Endothelial cell of umbilical vein (primary cell): Measurements from ENCODE around the gene BCAS4. TPM values are rescaled to one million over a fixed set of nuclear protein-coding genes. Genes with fewer than 3 reads are reported as not detected.

Experiments
- BruUV-seq: library from RNA; stranded (reverse); fragments of 400-500 nt; replicated peaks from 2 replicates; lab custom pipeline; 2021; lab: Mats Ljungman, UMichigan
- CTCF ChIA-PET: fragments of 300-600, 350-600 bp; sonication (Branson Sonifier 250); formaldehyde crosslinking; loops from one replicate; lab custom pipeline; 2021; ENCODE audit warnings: antibody characterized with exemption, inconsistent platforms; lab: Charles Lee
- POLR2A ChIA-PET: fragments of 300-600, 350-600 bp; sonication (Branson Sonifier 250); formaldehyde crosslinking; loops from one replicate; lab custom pipeline; 2021; ENCODE audit warnings: antibody characterized with exemption, inconsistent platforms; lab: Charles Lee
- DNase-seq: peaks from one replicate; pipeline ENCODE4 v3.0.0-alpha.2; 2011; ENCODE audit warnings: low read depth, low spot score
- FAIRE-seq: peaks from 2 replicates; lab custom pipeline; 2011; peaks lifted over from hg19 to GRCh38; lab: Jason Lieb, UNC
- H2AFZ ChIP-seq: 2 replicates; pipeline ENCODE4 v1.6.0; 2012; ENCODE audit warnings: low read depth, low read length, control low read depth, inconsistent platforms
- H3K27ac ChIP-seq: 2 replicates; pipeline ENCODE4 v1.5.1; 2011; ENCODE audit warnings: low read depth, mild to moderate bottlenecking, control low read depth, low read length, moderate library complexity; ENCODE audit not compliant: insufficient read depth
- H3K27me3 ChIP-seq, 2 experiments: 2 replicates each; pipeline versions ENCODE4 v1.6.0 to v1.6.1; 2011; ENCODE audit warnings: low read length in 2 of 2, mixed read lengths in 1 of 2; ENCODE audit not compliant: control insufficient read depth in 2 of 2, insufficient read depth in 2 of 2
- H3K36me3 ChIP-seq, 2 experiments: 2 replicates in 1 of 2; 3 replicates in 1 of 2; pipeline ENCODE4 v1.5.1; 2011; ENCODE audit warnings: low read length in 2 of 2, mild to moderate bottlenecking in 1 of 2, moderate library complexity in 1 of 2; ENCODE audit not compliant: control insufficient read depth in 2 of 2, insufficient read depth in 2 of 2; ENCODE audit errors: extremely low read depth in 1 of 2
- H3K4me1 ChIP-seq: 3 replicates; pipeline ENCODE4 v1.5.1; 2011; ENCODE audit warnings: mild to moderate bottlenecking, low read length; ENCODE audit not compliant: control insufficient read depth, insufficient read depth; ENCODE audit errors: extremely low read depth
- H3K4me2 ChIP-seq: 2 replicates; pipeline ENCODE4 v1.6.1; 2011; ENCODE audit warnings: low read length, control low read depth, mixed read lengths; ENCODE audit not compliant: insufficient read depth
- H3K4me3 ChIP-seq, 3 experiments: fragments of 200-600 bp in 1 of 3; sonication (generic), shearing (Covaris generic) in 1 of 3; replicated peaks in 1 of 3; 2 replicates each; pipeline ENCODE4 v1.5.1; 2011 to 2016; ENCODE audit warnings: control low read depth in 3 of 3, low read length in 3 of 3, mild to moderate bottlenecking in 2 of 3, inconsistent platforms in 1 of 3, low read depth in 1 of 3, moderate library complexity in 1 of 3; ENCODE audit not compliant: insufficient read depth in 1 of 3
- H3K79me2 ChIP-seq: 2 replicates; pipeline ENCODE4 v1.6.0; 2012; ENCODE audit warnings: low read length, inconsistent platforms; ENCODE audit not compliant: control insufficient read depth, insufficient read depth
- H3K9ac ChIP-seq: replicated peaks from 2 replicates; pipeline ENCODE3; 2011; ENCODE audit warnings: low read length, control low read depth; ENCODE audit not compliant: insufficient read depth; ENCODE audit errors: extremely low read depth
- H3K9me1 ChIP-seq: replicated peaks from 3 replicates; pipeline ENCODE4 v1.6.0; 2011; ENCODE audit warnings: mild to moderate bottlenecking, low read length; ENCODE audit not compliant: control insufficient read depth, insufficient read depth; ENCODE audit errors: extremely low read depth
- H3K9me3 ChIP-seq: replicated peaks from 2 replicates; pipeline ENCODE4 v1.5.1; 2012; ENCODE audit warnings: low read length, inconsistent platforms; ENCODE audit not compliant: control insufficient read depth, insufficient read depth
- H4K20me1 ChIP-seq: replicated peaks from 2 replicates; pipeline ENCODE3; 2011; ENCODE audit warnings: mild to moderate bottlenecking, low read length; ENCODE audit not compliant: control insufficient read depth, insufficient read depth; ENCODE audit errors: extremely low read depth
- EZH2 ChIP-seq: IDR thresholded peaks from 2 replicates; pipeline ENCODE4 v1.6.1; 2012; ENCODE audit warnings: borderline replicate concordance, low read depth, mild to moderate bottlenecking, moderate library complexity, low read length, inconsistent platforms; ENCODE audit not compliant: severe bottlenecking
- FOS ChIP-seq: IDR thresholded peaks from 2 replicates; pipeline ENCODE4 v1.6.1; 2011; ENCODE audit warnings: mild to moderate bottlenecking, low read length, moderate library complexity, borderline replicate concordance; ENCODE audit not compliant: insufficient read depth
- GATA2 ChIP-seq: IDR thresholded peaks from 2 replicates; pipeline ENCODE4 v1.7.0; 2011; ENCODE audit warnings: low read depth, mild to moderate bottlenecking, moderate library complexity, mixed read lengths, low read length; ENCODE audit not compliant: insufficient read length, insufficient read depth
- JUN ChIP-seq: IDR thresholded peaks from 2 replicates; pipeline ENCODE4 v1.6.1; 2011; ENCODE audit warnings: borderline replicate concordance, low read depth; ENCODE audit not compliant: insufficient read length, insufficient read depth
- MYC ChIP-seq: IDR thresholded peaks from one replicate; pipeline ENCODE4 v1.6.1; 2011; ENCODE audit warnings: mild to moderate bottlenecking, low read depth, low read length
- POLR2A ChIP-seq: IDR thresholded peaks from 2 replicates; pipeline ENCODE4 v1.6.1; 2012; ENCODE audit warnings: low read depth, mild to moderate bottlenecking, control low read depth, low read length
- POLR2AphosphoS5 ChIP-seq: IDR thresholded peaks from 2 replicates; pipeline ENCODE4 v1.6.1; 2012; ENCODE audit warnings: low read depth, mild to moderate bottlenecking, control low read depth, low read length, moderate library complexity; ENCODE audit not compliant: insufficient read depth
- dilution Hi-C: fragments of 300-500 bp; cut with MboI; formaldehyde crosslinking; loops from one replicate; pipeline ENCODE4 v1.15.0; 2019; ENCODE audit warnings: low sequenced_read_pairs; ENCODE audit not compliant: extremely low pct_ligation_motif_present
- intact Hi-C: fragments of 100-400 bp; cut with micrococcal nuclease; formaldehyde crosslinking; loops from one replicate; pipeline ENCODE4 v1.10.0; 2022
- polyA plus RNA-seq, 4 experiments: library from polyadenylated mRNA; depleted of rRNA in 3 of 4; stranded (reverse) in 3 of 4; unstranded in 1 of 4; fragments of >200 nt; gene quantifications; 2 replicates each; pipeline versions ENCODE4 v1.2.1 to v1.2.3, GENCODE V29; 2011 to 2012; ENCODE audit warnings: missing spikeins in 1 of 4
- total RNA-seq: library from RNA; stranded (reverse); gene quantifications from 2 replicates; pipeline ENCODE4 v1.2.3, GENCODE V29; 2021
- TF ChIP-seq, protein P1 (sequence below): IDR thresholded peaks from 2 replicates; pipeline ENCODE4 v1.6.1; 2011; ENCODE audit not compliant: insufficient read depth, insufficient read length
- TF ChIP-seq, protein P2 (sequence below), 2 donors: IDR thresholded peaks; 1 replicate in 1 of 2; 2 replicates in 1 of 2; pipeline ENCODE4 v1.5.1; 2011; ENCODE audit warnings: low read length in 2 of 2, mild to moderate bottlenecking in 2 of 2, moderate library complexity in 2 of 2, control low read depth in 1 of 2, inconsistent platforms in 1 of 2, low read depth in 1 of 2; ENCODE audit not compliant: insufficient read depth in 1 of 2; ENCODE audit errors: extremely low read depth in 1 of 2

BCAS4 gene
- total and polyA plus RNA-seq, 2 donors (not counting 3 experiments of a cell fraction or from before 2014, with no cell fraction given), result 1.0 to 1.5 TPM

DNA sequence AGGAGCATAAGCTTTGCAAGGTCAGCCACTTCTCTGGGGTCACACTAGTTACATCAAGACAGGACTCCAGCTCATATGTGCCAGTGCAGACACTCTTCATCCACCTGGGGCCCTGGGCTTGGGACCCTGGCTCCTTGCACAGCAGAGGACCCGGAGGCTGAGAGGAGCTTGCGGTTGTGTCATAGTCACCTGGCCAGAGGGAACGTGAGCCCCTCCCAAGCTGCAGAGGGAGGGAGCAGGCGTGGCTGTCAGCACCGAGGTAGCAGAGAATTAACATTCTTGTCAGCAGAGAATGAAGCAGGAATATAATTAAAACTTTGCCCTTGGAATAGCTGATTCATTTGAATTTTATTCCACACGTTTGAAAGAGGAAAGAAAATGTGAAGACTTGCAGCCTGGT is 36.8 kb downstream of the BCAS4 start:
- no peak overlapping the region for H3K4me3 ChIP-seq
- CTCF ChIA-PET, result interaction anchor here (1.8 kb wide), 1 partner anchor 38 kb away, joined by 5 read pairs; no protein-coding TSS in a partner anchor
- H3K36me3 ChIP-seq, result no peaks in the 10 kb centered on the region
- H3K79me2 ChIP-seq, result no peaks in the 10 kb centered on the region
- TF ChIP-seq JUN (no peak), EZH2 (no peak), POLR2AphosphoS5 (no peak), GATA2 (no peak), POLR2A (no peak), FOS (no peak), MYC (no peak)
- TF ChIP-seq, protein P1, sequence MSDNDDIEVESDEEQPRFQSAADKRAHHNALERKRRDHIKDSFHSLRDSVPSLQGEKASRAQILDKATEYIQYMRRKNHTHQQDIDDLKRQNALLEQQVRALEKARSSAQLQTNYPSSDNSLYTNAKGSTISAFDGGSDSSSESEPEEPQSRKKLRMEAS, result no peak
- TF ChIP-seq, protein P2, sequence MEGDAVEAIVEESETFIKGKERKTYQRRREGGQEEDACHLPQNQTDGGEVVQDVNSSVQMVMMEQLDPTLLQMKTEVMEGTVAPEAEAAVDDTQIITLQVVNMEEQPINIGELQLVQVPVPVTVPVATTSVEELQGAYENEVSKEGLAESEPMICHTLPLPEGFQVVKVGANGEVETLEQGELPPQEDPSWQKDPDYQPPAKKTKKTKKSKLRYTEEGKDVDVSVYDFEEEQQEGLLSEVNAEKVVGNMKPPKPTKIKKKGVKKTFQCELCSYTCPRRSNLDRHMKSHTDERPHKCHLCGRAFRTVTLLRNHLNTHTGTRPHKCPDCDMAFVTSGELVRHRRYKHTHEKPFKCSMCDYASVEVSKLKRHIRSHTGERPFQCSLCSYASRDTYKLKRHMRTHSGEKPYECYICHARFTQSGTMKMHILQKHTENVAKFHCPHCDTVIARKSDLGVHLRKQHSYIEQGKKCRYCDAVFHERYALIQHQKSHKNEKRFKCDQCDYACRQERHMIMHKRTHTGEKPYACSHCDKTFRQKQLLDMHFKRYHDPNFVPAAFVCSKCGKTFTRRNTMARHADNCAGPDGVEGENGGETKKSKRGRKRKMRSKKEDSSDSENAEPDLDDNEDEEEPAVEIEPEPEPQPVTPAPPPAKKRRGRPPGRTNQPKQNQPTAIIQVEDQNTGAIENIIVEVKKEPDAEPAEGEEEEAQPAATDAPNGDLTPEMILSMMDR (IDR thresholded peaks at IDR 0.05; ENCODE audit: extremely low read depth in 1 of 2, insufficient read depth in 1 of 2, low read depth in 1 of 2, low read length in 2 of 2), result no peak
- H3K27me3 ChIP-seq, result no peaks in the 10 kb centered on the region
- BruUV-seq, result no TSS peak
- no peak overlapping the region for H3K4me2 ChIP-seq
- dilution Hi-C loops, result no loop called here
- no peak overlapping the region for H2AFZ ChIP-seq
- FAIRE-seq (no peak), DNase-seq (no peak)
- H3K9me3 ChIP-seq, result no peaks in the 10 kb centered on the region
- H3K4me1 ChIP-seq, result no peaks in the 10 kb centered on the region
- no peak overlapping the region for H3K9ac ChIP-seq
- no peaks in the 10 kb centered on the region for H4K20me1 ChIP-seq
- no peaks in the 10 kb centered on the region for H3K9me1 ChIP-seq
- intact Hi-C loops, result no loop called here
- POLR2A ChIA-PET, result no interaction called here
- no peak overlapping the region for H3K27ac ChIP-seq
